ENCODE results near the gene SLC5A8. TPM values are rescaled to one million over a fixed set of nuclear protein-coding genes. Genes with fewer than 3 reads are reported as not detected.
"Not testable (repeated sequence)": the region's sequence is repeated elsewhere in the genome, so short reads cannot be mapped to it uniquely, and the experiment has no call there.

The SLC5A8 gene
- total RNA-seq, 1 donor from 2014 or later: not detected

DNA sequence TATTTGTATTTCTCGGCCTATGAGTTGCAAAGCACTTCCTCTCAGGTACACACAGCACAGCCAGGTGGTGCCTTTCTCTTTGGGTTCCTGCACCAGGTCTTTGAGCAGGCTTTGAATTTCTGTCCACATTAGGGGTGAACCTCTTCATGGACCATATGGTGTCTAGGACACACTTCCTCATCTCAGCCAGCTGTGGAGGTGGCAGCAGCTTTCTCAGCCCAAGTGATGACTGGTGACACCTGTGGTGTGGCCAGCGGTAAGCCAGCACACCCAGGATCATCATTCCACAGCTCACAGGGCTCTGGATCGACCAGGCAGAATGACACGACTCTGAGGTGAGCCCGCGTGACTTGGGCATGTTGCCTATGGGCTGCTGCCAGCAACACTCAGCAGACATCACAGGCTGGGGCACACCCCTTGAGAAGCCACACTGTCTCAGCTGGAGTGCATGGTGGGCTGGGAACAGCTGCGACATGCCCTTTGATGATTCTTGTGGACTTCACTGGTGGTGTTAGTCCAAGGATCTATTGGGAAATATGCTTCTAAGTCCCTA, 36.8 kb downstream of the SLC5A8 start:
- DNase-seq (ENCODE audit: low spot score): no peak

DNA sequence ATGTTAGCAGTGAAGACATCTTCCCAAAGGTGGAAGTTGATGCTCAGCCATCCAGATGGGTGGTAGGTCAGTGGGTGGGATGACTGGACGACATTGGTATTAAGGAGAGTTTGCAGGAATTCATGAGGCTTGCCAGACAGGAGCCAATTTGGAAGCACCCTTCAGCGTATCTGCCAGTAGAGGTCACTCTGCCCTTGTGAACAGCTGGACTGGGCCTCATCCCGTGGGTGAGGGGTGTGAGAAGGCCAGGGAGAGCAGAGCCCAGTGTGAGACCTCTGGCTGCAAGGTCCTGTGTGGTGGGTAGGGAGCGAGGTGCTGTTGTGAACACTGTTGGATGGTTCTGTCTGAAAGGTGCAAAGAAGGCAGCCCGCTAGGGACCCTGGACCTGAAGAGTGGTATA, 37.7 kb downstream of the SLC5A8 start:
- DNase-seq (ENCODE audit: low spot score): no peak

DNA sequence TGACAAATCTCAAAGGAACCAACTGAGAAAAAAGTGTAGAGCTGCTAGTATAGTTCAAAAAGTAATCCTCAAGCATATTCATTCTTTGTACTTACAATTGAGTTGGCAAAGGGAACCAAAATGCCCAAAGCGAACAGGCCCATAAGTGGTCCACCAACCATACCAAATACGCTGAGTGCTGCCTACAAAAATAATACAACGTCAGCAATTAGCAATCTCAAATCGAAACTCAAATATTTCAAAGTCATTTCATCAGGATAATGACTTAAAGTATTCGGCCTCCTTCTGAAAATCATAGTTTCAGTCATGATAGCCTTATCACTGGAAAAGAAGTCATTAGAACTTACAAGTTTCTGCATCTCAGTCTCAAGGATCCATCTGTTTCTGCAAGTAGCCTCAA, 42.0 kb downstream of the SLC5A8 start:
- DNase-seq (ENCODE audit: low spot score): no peak

DNA sequence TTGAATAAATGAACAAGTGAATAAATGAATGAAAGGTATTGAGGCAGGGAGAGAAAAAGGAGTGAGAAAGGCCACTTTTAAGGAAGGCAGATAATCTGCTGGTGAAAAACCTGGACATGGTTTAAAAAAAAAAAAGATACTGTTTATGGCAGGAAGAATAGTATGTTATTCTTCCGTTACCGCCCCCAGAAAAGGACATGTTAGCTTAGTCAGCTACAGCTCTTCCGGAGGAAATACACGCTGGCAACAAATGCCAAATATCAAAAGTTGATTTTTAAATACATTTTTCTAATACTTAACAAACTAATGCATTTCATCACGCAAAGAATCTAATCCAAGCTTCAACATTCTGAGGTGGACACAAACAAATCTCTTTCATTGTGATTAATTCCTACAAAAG, 43.2 kb downstream of the SLC5A8 start:
- no peak for DNase-seq (ENCODE audit: low spot score)

DNA sequence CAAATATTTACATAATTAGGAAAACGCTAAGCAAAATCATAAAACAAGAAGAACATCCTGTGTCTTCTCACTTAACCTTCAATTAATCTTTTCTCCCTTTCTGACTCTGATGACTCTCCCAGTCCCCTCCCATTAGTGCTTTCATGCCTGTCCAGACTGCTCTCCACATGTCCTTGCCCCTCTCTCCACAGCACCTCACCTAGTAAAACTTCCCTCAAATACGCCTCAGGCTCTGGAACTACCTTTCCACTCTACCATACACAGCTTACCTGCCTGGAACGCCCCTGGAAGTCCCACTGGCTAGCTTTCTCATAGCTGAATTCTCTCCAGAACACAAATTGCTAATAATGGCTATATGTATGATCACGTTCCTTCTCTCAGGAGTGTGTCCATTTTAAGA, 44.7 kb downstream of the SLC5A8 start:
- no peak for DNase-seq (ENCODE audit: low spot score)

DNA sequence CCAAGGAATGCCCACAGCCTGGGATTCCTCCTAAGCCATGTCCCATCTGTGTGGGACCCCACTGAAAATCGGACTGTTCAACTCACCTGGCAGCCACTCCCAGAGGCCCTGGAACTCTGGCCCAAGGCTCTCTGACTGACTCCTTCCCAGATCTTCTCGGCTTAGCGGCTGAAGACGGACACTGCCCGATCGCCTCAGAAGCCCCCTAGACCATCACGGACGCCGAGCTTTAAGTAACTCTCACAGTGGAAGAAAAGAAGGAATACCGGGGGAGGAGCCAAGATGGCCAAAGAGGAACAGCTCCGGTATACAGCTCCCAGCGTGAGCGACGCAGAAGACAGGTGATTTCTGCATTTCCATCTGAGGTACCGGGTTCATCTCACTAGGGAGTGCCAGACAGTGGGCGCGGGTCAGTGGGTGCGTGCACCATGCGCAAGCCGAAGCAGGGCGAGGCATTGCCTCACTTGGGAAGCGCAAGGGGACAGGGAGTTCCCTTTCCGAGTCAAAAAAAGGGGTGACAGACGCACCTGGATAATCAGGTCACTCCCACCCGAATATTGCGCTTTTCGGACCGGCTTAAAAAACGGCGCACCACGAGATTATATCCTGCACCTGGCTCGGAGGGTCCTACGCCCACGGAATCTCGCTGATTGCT, 64.1 kb downstream of the SLC5A8 start:
- not testable (repeated sequence) for DNase-seq (ENCODE audit: low spot score)

DNA sequence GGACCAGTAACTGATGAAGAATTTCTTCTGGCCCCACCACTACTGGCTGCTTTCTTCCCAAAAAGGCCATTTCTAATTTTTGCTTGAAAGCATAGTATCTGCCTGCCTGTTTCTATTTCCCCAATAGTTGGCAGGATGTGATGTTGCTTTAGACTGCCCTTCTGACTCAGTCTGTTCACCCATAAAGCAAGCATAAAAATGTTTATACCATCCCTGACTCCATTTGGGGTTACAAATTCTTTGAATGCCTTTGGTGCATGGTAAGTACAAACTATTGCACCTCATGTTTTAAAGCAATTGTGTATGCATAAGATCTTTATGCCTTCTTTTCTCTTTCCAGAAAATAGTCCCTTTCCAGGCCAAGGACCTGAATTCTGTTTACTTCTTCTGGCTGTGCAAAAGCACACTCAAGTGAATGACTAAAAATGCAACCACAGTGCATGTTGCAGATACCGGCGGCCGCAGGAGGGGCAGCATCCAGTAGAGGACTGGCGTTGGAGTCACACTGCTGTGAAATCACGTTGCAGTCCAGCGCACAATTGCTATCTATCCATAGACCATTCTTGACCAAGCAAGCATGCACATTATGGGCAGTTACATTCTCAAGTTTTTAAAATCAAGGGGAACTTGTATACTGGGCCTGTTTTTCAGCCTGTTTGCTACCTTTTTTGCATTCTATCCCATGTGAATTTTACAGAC, 82.4 kb downstream of the SLC5A8 start:
- DNase-seq (ENCODE audit: low spot score): no peak

DNA sequence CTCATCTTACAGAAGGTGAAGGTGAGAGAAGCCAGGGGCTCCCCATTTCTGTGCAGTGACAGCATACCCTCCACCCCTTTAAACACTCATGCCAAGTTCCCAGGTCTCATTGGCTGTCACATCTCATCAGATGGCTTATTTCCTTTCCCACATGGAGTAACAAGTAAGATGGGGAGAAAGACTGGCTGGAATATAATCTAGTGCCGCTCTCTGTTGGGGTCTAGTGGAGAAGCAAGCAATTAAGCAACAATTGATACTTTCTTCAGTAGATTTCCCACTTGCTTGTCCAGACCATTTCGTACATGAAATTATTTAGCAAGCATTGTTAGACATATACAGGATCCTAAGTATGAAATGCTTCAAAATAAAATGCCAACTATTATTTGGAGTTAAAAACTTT, 92.2 kb downstream of the SLC5A8 start:
- no peak for DNase-seq (ENCODE audit: low spot score)

DNA sequence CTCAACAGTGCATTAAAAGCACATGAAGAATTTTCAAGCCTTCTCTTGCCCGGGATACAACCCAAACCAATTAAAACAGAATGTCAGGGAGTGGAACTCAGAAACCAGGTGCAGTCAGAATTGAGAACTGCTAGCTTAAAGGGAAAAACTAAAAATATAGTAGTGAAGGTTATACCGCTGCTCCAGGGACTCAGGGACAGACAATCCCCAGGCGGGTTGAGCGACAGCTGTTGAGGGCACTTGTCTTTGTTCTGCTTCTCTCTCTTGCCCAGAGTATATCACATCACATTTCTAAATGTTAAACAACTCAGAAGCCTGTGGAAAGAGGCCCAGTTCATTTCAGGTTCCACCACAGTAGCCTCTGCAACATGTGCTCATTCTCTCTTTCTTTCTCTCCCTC, 93.1 kb downstream of the SLC5A8 start:
- DNase-seq (ENCODE audit: low spot score): no peak

DNA sequence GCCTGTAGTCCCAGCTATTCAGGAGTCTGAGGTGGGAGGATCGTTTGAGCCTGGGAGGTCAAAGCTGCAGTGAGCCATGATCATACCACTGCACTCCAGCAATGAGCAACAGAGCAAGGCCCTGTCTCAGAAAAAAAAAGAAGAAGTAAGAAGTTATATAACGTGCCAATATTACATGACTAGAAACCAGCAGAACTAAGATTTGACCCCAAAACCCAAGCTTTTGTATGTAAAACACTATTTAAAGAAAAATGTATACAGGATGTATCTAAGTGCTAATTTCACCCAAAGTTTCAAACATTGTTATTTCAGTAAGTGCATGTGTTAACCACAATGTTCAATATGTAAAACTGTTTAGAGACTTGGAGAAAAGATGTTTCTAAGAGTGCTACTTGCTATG, 94.7 kb downstream of the SLC5A8 start:
- no peak for DNase-seq (ENCODE audit: low spot score)

DNA sequence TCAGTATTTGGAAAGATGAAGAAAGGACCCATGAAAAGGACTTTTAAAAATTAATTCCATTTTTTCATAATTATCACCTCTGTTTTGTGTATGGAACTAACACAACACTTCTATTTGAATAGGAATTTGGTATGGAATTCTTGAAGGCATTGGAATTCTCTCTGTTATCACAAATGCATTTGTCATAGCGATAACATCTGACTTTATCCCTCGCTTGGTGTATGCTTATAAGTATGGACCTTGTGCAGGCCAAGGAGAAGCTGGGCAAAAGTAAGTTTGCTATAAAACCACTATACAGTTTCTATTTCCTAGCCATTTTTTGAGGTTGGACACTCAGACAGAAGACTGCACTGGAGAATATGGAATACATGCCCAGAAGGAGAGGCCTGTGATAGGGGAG, 98.6 kb downstream of the SLC5A8 start:
- no peak for DNase-seq (ENCODE audit: low spot score)

DNA sequence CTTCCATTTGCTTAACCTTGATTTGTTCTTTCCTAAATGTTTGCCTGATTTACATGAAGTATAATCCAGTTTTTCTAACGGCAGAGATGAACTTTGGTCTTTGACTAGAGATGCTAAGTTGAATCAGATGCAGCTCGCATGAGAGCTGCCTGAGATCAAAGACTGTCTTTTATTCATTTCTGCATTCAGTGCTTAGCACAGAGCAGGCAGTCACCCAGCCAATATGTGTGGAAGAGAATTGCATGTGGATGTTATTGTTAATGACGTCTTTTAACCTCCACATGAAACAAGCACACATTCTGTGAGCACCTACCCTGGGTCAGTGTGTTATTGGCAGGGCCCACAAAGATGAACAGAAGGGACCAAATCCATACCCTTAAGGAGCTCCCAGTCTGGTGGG, 99.2 kb downstream of the SLC5A8 start:
- no peak for DNase-seq (ENCODE audit: low spot score)

DNA sequence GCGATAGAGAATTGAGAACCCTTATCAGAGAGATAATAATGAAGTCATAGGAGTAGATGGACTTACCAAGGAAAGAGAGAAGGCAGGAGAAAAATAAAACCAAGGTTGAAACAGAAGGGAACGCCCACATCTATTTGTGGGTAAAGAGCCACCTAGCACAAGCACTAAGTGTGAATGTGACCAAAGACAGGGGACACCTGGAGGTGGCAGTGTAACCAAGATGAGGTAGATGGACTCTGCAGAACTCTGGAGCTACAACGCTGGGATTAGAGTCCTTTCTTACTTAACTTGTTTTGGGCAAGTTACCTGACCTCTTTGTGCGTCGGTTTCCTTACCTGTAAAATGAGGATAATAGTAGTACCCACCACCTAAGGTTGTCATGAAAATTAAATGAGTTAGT, 101.9 kb downstream of the SLC5A8 start:
- no peak for DNase-seq (ENCODE audit: low spot score)

DNA sequence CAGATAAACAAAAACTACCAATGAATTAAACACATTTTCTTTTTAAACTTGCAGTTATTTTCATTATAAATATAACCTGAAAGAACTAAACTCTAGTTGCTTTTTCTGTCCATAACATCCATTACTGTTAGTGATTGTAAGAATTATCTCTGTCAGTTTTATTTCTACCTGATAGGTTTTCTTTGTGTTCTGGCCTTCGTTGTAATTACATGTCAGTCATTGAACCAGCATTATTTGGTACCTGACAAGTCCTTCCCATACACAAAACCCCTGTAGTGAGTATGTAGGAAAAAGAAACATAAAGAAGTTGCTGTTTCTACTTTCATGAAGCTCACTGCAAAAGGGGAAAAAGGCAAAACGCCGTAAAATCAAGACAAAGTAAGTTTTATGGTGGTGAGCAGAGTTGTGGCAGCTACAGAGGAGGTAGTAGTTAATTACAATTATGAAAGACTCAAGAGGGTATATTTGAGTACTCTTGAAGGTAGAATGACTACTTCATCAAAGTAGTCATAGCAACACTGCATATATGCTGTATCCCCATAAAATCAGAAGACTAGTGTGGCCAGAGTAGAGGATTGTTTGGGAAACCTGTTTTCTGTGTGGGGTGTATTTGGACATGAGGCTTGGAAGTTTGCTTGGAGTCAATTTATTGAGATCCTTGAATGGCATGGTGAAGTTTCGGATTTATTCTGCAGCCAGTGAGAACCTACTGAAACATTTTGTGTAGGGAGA, 102.8 kb downstream of the SLC5A8 start:
- DNase-seq (ENCODE audit: low spot score): no peak

Other genes with a start within 250 kb of the SLC5A8 start
- gene UTP20, start 69.9 kb upstream of the SLC5A8 start, total RNA-seq: 18.3 TPM
- gene ARL1, start 197.5 kb upstream of the SLC5A8 start, total RNA-seq: 73.3 TPM